Measurements from ENCODE around the gene ALS2. TPM values are rescaled to one million over a fixed set of nuclear protein-coding genes. Genes with fewer than 3 reads are reported as not detected.

Gene ALS2
- total RNA-seq, 4 donors from 2014 or later: 20.4 to 33.8 (median 29.2) TPM

DNA sequence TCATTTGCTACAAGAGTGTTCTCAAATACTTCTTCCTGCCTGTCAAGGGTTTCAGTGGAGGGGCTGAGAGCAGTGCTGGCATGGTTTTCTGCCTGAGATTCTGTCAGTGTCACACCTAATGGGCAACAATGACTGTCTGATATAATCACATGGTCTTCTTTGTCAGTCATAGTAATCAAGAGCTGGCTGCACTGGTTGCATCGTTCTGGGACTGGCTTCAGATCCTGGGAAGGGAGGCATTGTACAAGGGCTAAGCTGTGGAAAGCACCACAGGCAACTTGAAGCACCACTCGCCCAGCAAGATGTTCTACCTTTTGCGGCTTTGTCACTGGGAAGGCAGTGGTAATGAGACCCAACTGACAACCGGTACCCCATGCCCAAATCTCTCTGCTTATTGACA is 19.6 kb downstream of the ALS2 start:
- peaks cover 0 to 53% (median 0%) of the 10 kb centered on the region in 3 donors for H3K36me3 ChIP-seq
- no peak overlapping the region for H3K4me3 ChIP-seq

DNA sequence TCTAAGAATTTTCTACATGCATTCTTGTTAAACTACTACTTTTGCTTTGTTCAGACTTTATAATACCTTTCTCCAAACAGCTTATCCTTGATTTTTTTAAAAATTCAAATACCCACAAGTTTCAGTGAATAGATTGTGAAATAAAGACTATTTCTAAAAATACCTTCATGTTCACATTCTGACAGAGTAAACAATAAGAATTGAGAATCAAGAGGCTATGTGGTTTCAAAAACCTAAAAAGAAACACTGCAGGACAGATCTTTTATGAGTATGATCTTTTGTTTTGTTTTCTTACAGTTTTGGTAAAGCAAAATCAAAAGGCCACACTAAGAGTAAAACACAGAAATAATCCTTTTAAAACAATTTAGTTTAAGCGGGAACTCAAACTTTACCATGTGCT is 21.2 kb downstream of the ALS2 start:
- H3K36me3 ChIP-seq: peaks cover 0 to 39% (median 0%) of the 10 kb centered on the region in 3 donors
- TF ChIP-seq, protein P1, sequence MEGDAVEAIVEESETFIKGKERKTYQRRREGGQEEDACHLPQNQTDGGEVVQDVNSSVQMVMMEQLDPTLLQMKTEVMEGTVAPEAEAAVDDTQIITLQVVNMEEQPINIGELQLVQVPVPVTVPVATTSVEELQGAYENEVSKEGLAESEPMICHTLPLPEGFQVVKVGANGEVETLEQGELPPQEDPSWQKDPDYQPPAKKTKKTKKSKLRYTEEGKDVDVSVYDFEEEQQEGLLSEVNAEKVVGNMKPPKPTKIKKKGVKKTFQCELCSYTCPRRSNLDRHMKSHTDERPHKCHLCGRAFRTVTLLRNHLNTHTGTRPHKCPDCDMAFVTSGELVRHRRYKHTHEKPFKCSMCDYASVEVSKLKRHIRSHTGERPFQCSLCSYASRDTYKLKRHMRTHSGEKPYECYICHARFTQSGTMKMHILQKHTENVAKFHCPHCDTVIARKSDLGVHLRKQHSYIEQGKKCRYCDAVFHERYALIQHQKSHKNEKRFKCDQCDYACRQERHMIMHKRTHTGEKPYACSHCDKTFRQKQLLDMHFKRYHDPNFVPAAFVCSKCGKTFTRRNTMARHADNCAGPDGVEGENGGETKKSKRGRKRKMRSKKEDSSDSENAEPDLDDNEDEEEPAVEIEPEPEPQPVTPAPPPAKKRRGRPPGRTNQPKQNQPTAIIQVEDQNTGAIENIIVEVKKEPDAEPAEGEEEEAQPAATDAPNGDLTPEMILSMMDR (IDR thresholded peaks at IDR 0.05): no peak
- no peak for TF ChIP-seq POLR2A (IDR thresholded peaks at IDR 0.05)
- H3K4me1 ChIP-seq: no peaks in the 10 kb centered on the region
- H3K4me3 ChIP-seq: no peak overlapping the region
- H3K27me3 ChIP-seq: no peaks in the 10 kb centered on the region
- H3K27ac ChIP-seq: no peak overlapping the region
- H3K9me3 ChIP-seq: no peaks in the 10 kb centered on the region
- DNase-seq: no peak

More for the DNA sequence above, 19.6 kb downstream of the ALS2 start:
- H3K27ac ChIP-seq: no peak overlapping the region
- no peak for TF ChIP-seq POLR2A (IDR thresholded peaks at IDR 0.05)
- TF ChIP-seq, protein P1 (IDR thresholded peaks at IDR 0.05): no peak
- no peak for DNase-seq
- no peaks in the 10 kb centered on the region for H3K4me1 ChIP-seq
- no peaks in the 10 kb centered on the region for H3K9me3 ChIP-seq
- H3K27me3 ChIP-seq: no peaks in the 10 kb centered on the region

DNA sequence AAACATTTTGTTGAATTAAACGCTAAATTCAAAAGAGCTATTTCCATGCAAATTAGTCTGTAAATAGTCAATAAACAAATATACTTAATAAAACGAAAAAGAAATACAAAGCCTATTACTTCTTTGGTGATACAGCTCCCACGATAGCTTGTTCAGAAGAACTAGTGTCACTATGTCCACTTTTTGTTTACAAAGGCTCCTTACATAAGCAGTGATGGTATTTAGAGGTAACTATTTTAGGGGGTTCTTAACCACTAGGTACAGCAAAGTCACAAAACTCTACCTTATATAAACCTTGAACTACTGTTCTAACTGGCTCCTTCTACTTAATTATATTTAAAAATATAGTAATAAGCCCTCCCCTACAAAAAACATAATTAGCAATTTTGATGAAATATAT is 21.9 kb downstream of the ALS2 start:
- Histone ChIP-seq H3K9me3 (no peaks in the 10 kb centered on the region), H3K4me1 (no peaks in the 10 kb centered on the region), H3K27me3 (no peaks in the 10 kb centered on the region), H3K4me3 (no peak overlapping the region), H3K27ac (no peak overlapping the region), H3K36me3 (peaks cover 0 to 33% (median 0%) of the 10 kb centered on the region in 3 donors)
- TF ChIP-seq, protein P1 (IDR thresholded peaks at IDR 0.05): no peak
- TF ChIP-seq POLR2A (IDR thresholded peaks at IDR 0.05): no peak
- no peak for DNase-seq

DNA sequence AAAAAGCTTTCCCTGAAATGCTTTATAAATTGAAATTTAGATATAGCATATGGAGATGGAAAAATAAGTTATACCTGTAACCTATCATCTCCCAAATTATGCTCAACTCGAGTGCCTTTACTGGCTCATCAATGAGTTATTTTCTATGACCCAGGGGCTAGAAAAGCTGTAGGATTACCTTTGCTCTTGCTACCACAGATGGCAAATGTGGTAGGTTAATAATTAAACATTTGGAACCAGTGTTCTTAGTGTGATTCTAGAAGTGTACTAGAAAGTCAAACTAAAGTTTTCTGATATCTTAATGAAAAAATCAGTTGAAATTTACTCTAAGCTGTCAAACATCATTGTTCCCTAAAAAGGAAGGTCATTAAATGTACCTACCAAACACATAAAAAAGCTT is 22.5 kb downstream of the ALS2 start:
- no peak overlapping the region for H3K27ac ChIP-seq
- no peak overlapping the region for H3K4me3 ChIP-seq
- no peaks in the 10 kb centered on the region for H3K4me1 ChIP-seq
- peaks cover 0 to 33% (median 0%) of the 10 kb centered on the region in 3 donors for H3K36me3 ChIP-seq
- H3K9me3 ChIP-seq: no peaks in the 10 kb centered on the region
- DNase-seq: no peak
- H3K27me3 ChIP-seq: no peaks in the 10 kb centered on the region
- TF ChIP-seq POLR2A (IDR thresholded peaks at IDR 0.05): no peak
- TF ChIP-seq, protein P1 (IDR thresholded peaks at IDR 0.05): no peak

DNA sequence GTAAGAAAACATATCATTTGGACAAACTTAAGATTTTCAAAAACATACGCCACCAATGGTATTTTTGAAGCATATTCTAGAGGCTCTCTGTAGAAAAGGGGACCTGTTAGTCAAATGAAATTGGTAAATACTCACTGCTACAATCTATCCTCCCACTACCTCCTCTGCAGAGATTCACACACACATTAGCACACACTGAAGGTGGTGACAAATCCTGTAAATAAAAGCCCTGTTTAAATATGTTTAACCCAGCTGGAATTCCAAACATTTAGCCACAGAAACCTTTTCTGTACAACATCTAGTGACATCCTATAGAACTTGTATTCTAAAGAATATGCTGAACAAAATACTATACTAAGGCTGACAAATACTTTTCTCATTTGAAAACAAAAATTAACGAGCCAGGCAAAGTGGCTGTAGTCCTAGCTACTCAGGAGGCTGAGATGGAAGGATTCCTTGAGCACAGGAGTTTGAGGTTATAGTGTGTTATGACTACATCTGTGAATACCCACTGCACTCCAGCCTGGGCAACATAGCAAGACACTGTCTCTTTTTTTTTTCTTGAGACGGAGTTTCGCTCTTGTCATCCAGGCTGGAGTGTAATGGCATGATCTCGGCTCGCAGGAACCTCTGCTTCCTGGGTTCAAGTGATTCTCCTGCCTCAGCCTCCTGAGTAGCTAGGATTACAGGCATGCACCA is 25.9 kb downstream of the ALS2 start:
- peaks cover 0 to 27% (median 0%) of the 10 kb centered on the region in 3 donors for H3K36me3 ChIP-seq
- DNase-seq: no peak
- H3K4me1 ChIP-seq: no peaks in the 10 kb centered on the region
- TF ChIP-seq POLR2A (IDR thresholded peaks at IDR 0.05): no peak
- TF ChIP-seq, protein P1 (IDR thresholded peaks at IDR 0.05): no peak
- H3K27ac ChIP-seq: no peak overlapping the region
- H3K4me3 ChIP-seq: no peak overlapping the region
- H3K9me3 ChIP-seq: no peaks in the 10 kb centered on the region
- no peaks in the 10 kb centered on the region for H3K27me3 ChIP-seq
